ENCODE measurements around the gene SPON1. TPM values are rescaled to one million over a fixed set of nuclear protein-coding genes. Genes with fewer than 3 reads are reported as not detected.

The SPON1 gene
- total RNA-seq, 1 experiment from 2014 or later: 46.9 TPM

DNA sequence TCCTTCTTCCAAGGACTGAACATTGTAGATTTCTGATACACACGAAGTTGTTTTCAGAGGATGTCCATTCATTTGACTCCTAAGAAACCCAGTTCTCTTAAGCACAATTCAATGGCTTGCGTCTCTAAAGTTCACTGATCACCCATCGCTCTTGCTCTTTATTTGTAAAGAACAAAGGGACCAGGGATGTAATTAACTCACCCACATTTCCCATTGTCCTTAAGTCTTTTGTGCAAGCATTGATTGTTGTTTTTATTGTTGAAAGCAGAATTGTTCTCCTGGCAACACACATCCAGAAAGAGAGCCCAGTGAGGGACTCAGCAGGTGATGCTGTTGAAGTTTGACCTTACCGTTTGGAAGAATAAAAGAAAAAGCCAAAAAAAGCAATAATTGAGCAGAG is 59.2 kb downstream of the SPON1 start:
- ChIA-PET POLR2A (no interaction called here), CTCF (no interaction called here)
- H3K27ac Mint-ChIP-seq (ENCODE audit: unreplicated experiment): no peak overlapping the region
- no peak overlapping the region for H3K4me3 Mint-ChIP-seq (ENCODE audit: unreplicated experiment)
- H3K27me3 Mint-ChIP-seq (ENCODE audit: insufficient read depth, unreplicated experiment): no peaks in the 10 kb centered on the region
- DNase-seq: no peak
- H3K27me3 ChIP-seq (replicated peaks; ENCODE audit: control insufficient read depth, insufficient read depth, low read length): no peaks in the 10 kb centered on the region
- no peaks in the 10 kb centered on the region for H3K9me3 ChIP-seq
- H3K4me1 Mint-ChIP-seq (ENCODE audit: low read depth, unreplicated experiment): peaks cover 20% of the 10 kb centered on the region
- H3K36me3 ChIP-seq (ENCODE audit: control insufficient read depth, insufficient read depth, low read length): no peaks in the 10 kb centered on the region
- no TSS peak for BruUV-seq (replicated peaks)
- no peak overlapping the region for H3K4me3 ChIP-seq (ENCODE audit: low read depth, low read length)
- peaks cover 4% of the 10 kb centered on the region for H3K36me3 Mint-ChIP-seq (ENCODE audit: insufficient read depth, unreplicated experiment)
- TF ChIP-seq, protein P1, sequence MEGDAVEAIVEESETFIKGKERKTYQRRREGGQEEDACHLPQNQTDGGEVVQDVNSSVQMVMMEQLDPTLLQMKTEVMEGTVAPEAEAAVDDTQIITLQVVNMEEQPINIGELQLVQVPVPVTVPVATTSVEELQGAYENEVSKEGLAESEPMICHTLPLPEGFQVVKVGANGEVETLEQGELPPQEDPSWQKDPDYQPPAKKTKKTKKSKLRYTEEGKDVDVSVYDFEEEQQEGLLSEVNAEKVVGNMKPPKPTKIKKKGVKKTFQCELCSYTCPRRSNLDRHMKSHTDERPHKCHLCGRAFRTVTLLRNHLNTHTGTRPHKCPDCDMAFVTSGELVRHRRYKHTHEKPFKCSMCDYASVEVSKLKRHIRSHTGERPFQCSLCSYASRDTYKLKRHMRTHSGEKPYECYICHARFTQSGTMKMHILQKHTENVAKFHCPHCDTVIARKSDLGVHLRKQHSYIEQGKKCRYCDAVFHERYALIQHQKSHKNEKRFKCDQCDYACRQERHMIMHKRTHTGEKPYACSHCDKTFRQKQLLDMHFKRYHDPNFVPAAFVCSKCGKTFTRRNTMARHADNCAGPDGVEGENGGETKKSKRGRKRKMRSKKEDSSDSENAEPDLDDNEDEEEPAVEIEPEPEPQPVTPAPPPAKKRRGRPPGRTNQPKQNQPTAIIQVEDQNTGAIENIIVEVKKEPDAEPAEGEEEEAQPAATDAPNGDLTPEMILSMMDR (IDR thresholded peaks at IDR 0.05; ENCODE audit: insufficient read depth in 1 of 2, low read depth in 1 of 2, low read length in 1 of 2, severe bottlenecking in 1 of 2, unreplicated experiment in 1 of 2): no peak
- H3K4me1 ChIP-seq: peaks cover 27% of the 10 kb centered on the region
- no peaks in the 10 kb centered on the region for H3K9me3 Mint-ChIP-seq (ENCODE audit: unreplicated experiment)
- intact Hi-C loops (cut with micrococcal nuclease; ENCODE audit: unreplicated experiment): no loop called here

DNA sequence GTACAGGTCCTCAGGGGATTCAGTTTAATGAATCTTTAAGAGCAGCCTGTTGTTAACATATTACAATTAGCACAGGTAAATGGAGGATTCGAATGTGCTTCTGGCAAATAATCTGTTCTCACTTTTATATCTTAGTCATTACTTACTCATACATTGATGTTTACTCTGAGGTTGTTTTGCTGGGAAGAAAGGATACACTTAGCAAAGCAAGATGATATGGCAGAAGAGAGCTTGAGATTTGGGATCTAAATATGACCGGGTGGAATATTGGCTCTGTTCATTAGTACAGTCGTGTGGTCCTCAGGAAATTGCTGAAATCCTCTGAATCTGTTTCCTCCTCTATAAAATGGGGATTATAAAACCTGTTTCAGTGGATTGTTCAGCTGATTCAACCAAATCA is 59.7 kb downstream of the SPON1 start:
- ChIA-PET POLR2A (no interaction called here), CTCF (no interaction called here)
- intact Hi-C loops (cut with micrococcal nuclease; ENCODE audit: unreplicated experiment): no loop called here
- Histone ChIP-seq H3K4me3 (ENCODE audit: low read depth, low read length) (no peak overlapping the region), H3K36me3 (ENCODE audit: control insufficient read depth, insufficient read depth, low read length) (no peaks in the 10 kb centered on the region), H3K9me3 (no peaks in the 10 kb centered on the region), H3K4me1 (peaks cover 24% of the 10 kb centered on the region), H3K27me3 (replicated peaks; ENCODE audit: control insufficient read depth, insufficient read depth, low read length) (no peaks in the 10 kb centered on the region)
- TF ChIP-seq, protein P1 (IDR thresholded peaks at IDR 0.05; ENCODE audit: insufficient read depth in 1 of 2, low read depth in 1 of 2, low read length in 1 of 2, severe bottlenecking in 1 of 2, unreplicated experiment in 1 of 2): no peak
- no peak for DNase-seq
- Mint-ChIP-seq H3K9me3 (ENCODE audit: unreplicated experiment) (no peaks in the 10 kb centered on the region), H3K4me1 (ENCODE audit: low read depth, unreplicated experiment) (peaks cover 20% of the 10 kb centered on the region), H3K4me3 (ENCODE audit: unreplicated experiment) (no peak overlapping the region), H3K27ac (ENCODE audit: unreplicated experiment) (no peak overlapping the region), H3K27me3 (ENCODE audit: insufficient read depth, unreplicated experiment) (no peaks in the 10 kb centered on the region), H3K36me3 (ENCODE audit: insufficient read depth, unreplicated experiment) (peaks cover 4% of the 10 kb centered on the region)
- BruUV-seq (replicated peaks): no TSS peak

DNA sequence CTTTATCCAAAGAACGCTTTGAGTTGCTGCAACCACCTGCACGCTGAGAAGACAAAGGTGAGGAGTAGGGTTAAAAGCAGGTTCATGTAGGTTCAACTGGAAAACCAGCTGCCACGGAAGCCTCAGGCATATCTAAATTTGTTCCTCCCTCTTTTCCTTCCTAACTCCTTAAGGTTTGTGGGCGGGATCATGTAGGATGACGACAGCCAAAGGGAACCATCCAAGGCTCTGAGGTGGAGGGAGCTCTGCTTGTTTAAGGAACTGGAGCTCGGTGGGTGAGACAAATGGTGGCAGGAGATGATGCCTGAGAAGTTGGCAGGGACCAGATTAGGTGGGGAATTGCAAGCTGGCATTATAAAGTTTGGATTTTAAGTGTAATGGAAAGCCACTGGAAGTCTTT is 60.3 kb downstream of the SPON1 start:
- intact Hi-C loops (cut with micrococcal nuclease; ENCODE audit: unreplicated experiment): no loop called here
- CTCF ChIA-PET: no interaction called here

More for the DNA sequence above, 60.3 kb downstream of the SPON1 start:
- DNase-seq: no peak
- TF ChIP-seq, protein P1 (IDR thresholded peaks at IDR 0.05; ENCODE audit: insufficient read depth in 1 of 2, low read depth in 1 of 2, low read length in 1 of 2, severe bottlenecking in 1 of 2, unreplicated experiment in 1 of 2): no peak
- Histone ChIP-seq H3K4me1 (peaks cover 18% of the 10 kb centered on the region), H3K4me3 (ENCODE audit: low read depth, low read length) (no peak overlapping the region), H3K36me3 (ENCODE audit: control insufficient read depth, insufficient read depth, low read length) (no peaks in the 10 kb centered on the region), H3K27me3 (replicated peaks; ENCODE audit: control insufficient read depth, insufficient read depth, low read length) (no peaks in the 10 kb centered on the region), H3K9me3 (no peaks in the 10 kb centered on the region)
- no peaks in the 10 kb centered on the region for H3K9me3 Mint-ChIP-seq (ENCODE audit: unreplicated experiment)
- H3K36me3 Mint-ChIP-seq (ENCODE audit: insufficient read depth, unreplicated experiment): peaks cover 4% of the 10 kb centered on the region
- BruUV-seq (replicated peaks): no TSS peak
- H3K27me3 Mint-ChIP-seq (ENCODE audit: insufficient read depth, unreplicated experiment): no peaks in the 10 kb centered on the region
- H3K4me1 Mint-ChIP-seq (ENCODE audit: low read depth, unreplicated experiment): peaks cover 20% of the 10 kb centered on the region
- POLR2A ChIA-PET: no interaction called here
- H3K27ac Mint-ChIP-seq (ENCODE audit: unreplicated experiment): no peak overlapping the region
- no peak overlapping the region for H3K4me3 Mint-ChIP-seq (ENCODE audit: unreplicated experiment)
